ENCODE measurements around the gene MAN1C1. TPM values are rescaled to one million over a fixed set of nuclear protein-coding genes. Genes with fewer than 3 reads are reported as not detected.

Gene MAN1C1
- polyA plus RNA-seq, 1 donor from 2014 or later = 1.3 TPM

DNA sequence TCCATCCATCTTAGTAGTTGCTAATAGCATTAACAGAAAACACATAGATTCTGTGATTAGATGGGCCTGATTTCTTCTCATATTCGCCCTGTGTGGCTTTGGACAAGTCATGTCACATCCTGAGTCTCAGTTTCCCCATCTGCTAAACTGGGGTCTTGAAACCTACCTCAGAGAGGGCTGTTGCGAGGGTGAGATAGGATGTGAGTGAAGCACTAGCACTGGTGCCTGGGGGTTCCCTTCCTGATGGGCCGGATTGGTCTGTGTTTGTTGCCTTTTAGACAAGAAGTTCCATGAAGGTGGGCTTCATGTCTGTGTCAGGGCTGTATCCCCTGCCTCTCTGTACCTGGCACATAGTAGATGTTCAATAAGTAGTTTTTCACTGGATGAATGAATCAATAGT lies 3.5 kb upstream of the MAN1C1 start:
- Histone ChIP-seq H3K9me2 (ENCODE audit: insufficient read depth, low read length) (no peaks in the 10 kb centered on the region), H2AFZ (ENCODE audit: low read depth, low read length) (no peak overlapping the region)
- TF ChIP-seq TAF1 (IDR thresholded peaks at IDR 0.05; ENCODE audit: low read depth) = no peak
- TF ChIP-seq, protein P1, sequence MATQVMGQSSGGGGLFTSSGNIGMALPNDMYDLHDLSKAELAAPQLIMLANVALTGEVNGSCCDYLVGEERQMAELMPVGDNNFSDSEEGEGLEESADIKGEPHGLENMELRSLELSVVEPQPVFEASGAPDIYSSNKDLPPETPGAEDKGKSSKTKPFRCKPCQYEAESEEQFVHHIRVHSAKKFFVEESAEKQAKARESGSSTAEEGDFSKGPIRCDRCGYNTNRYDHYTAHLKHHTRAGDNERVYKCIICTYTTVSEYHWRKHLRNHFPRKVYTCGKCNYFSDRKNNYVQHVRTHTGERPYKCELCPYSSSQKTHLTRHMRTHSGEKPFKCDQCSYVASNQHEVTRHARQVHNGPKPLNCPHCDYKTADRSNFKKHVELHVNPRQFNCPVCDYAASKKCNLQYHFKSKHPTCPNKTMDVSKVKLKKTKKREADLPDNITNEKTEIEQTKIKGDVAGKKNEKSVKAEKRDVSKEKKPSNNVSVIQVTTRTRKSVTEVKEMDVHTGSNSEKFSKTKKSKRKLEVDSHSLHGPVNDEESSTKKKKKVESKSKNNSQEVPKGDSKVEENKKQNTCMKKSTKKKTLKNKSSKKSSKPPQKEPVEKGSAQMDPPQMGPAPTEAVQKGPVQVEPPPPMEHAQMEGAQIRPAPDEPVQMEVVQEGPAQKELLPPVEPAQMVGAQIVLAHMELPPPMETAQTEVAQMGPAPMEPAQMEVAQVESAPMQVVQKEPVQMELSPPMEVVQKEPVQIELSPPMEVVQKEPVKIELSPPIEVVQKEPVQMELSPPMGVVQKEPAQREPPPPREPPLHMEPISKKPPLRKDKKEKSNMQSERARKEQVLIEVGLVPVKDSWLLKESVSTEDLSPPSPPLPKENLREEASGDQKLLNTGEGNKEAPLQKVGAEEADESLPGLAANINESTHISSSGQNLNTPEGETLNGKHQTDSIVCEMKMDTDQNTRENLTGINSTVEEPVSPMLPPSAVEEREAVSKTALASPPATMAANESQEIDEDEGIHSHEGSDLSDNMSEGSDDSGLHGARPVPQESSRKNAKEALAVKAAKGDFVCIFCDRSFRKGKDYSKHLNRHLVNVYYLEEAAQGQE (IDR thresholded peaks at IDR 0.05; ENCODE audit: borderline replicate concordance) = no peak
- no peak for TF ChIP-seq RAD21 (conservative IDR thresholded peaks at IDR 0.05)
- no peak for TF ChIP-seq POLR2AphosphoS5 (IDR thresholded peaks at IDR 0.05)
- TF ChIP-seq EP300 (conservative IDR thresholded peaks at IDR 0.05; ENCODE audit: poor library complexity, severe bottlenecking) = no peak
- no peak for TF ChIP-seq SMC3 (conservative IDR thresholded peaks at IDR 0.05; ENCODE audit: poor library complexity)
- TF ChIP-seq MXI1 (conservative IDR thresholded peaks at IDR 0.05; ENCODE audit: poor library complexity, severe bottlenecking) = no peak

GRCh38 chr1:25614501-25615171 lies 2.0 kb upstream of the MAN1C1 start:
- H3K9ac ChIP-seq (ENCODE audit: low read length) = no peak overlapping the region
- H3K9me2 ChIP-seq (ENCODE audit: insufficient read depth, low read length) = no peaks in the 10 kb centered on the region
- H3K9me3 ChIP-seq (ENCODE audit: low read length) = no peaks in the 10 kb centered on the region
- no peaks in the 10 kb centered on the region for H3F3A ChIP-seq (ENCODE audit: insufficient read depth, low read length, poor library complexity, severe bottlenecking)
- no peak overlapping the region for H3K27ac ChIP-seq (ENCODE audit: low read length)
- no peaks in the 10 kb centered on the region for H4K20me1 ChIP-seq (ENCODE audit: insufficient read depth)
- H2AFZ ChIP-seq (ENCODE audit: low read depth, low read length) = no peak overlapping the region
- no peak for TF ChIP-seq MXI1 (conservative IDR thresholded peaks at IDR 0.05; ENCODE audit: poor library complexity, severe bottlenecking)
- TF ChIP-seq RAD21 (conservative IDR thresholded peaks at IDR 0.05) = no peak
- TF ChIP-seq POLR2AphosphoS5 (IDR thresholded peaks at IDR 0.05) = no peak
- TF ChIP-seq, protein P1 (IDR thresholded peaks at IDR 0.05; ENCODE audit: borderline replicate concordance) = no peak
- no peak for TF ChIP-seq EP300 (conservative IDR thresholded peaks at IDR 0.05; ENCODE audit: poor library complexity, severe bottlenecking)
- TF ChIP-seq CTCF (IDR thresholded peaks at IDR 0.05; ENCODE audit: poor library complexity, severe bottlenecking) = no peak
- TF ChIP-seq TAF1 (IDR thresholded peaks at IDR 0.05; ENCODE audit: low read depth) = no peak
- no peak for TF ChIP-seq EZH2 (IDR thresholded peaks at IDR 0.05; ENCODE audit: borderline replicate concordance, insufficient read depth, low read length, poor library complexity, severe bottlenecking)
- no peak for TF ChIP-seq SMC3 (conservative IDR thresholded peaks at IDR 0.05; ENCODE audit: poor library complexity)
- no peak overlapping the region for H3K4me3 ChIP-seq (ENCODE audit: low read length)
- peaks cover 29% of the 10 kb centered on the region for H3K27me3 ChIP-seq (ENCODE audit: insufficient read depth, low read depth, low read length)
- no peak overlapping the region for H3K4me2 ChIP-seq (ENCODE audit: low read length)
- no peaks in the 10 kb centered on the region for H3K36me3 ChIP-seq (ENCODE audit: insufficient read depth, low read length)
- H3K79me2 ChIP-seq (replicated peaks; ENCODE audit: insufficient read depth, low read length) = no peaks in the 10 kb centered on the region

More for the DNA sequence above, 3.5 kb upstream of the MAN1C1 start:
- no peak overlapping the region for H3K4me3 ChIP-seq (ENCODE audit: low read length)
- H3K4me2 ChIP-seq (ENCODE audit: low read length) = no peak overlapping the region
- H3K27ac ChIP-seq (ENCODE audit: low read length) = no peak overlapping the region
- H3K79me2 ChIP-seq (replicated peaks; ENCODE audit: insufficient read depth, low read length) = no peaks in the 10 kb centered on the region
- H3F3A ChIP-seq (ENCODE audit: insufficient read depth, low read length, poor library complexity, severe bottlenecking) = no peaks in the 10 kb centered on the region
- no peaks in the 10 kb centered on the region for H3K36me3 ChIP-seq (ENCODE audit: insufficient read depth, low read length)
- H4K20me1 ChIP-seq (ENCODE audit: insufficient read depth) = no peaks in the 10 kb centered on the region
- no peaks in the 10 kb centered on the region for H3K9me3 ChIP-seq (ENCODE audit: low read length)
- peaks cover 24% of the 10 kb centered on the region for H3K27me3 ChIP-seq (ENCODE audit: insufficient read depth, low read depth, low read length)
- no peak overlapping the region for H3K9ac ChIP-seq (ENCODE audit: low read length)
